Liver (tissue), 9 donors: ENCODE results near the gene CFAP74. TPM values are rescaled to one million over a fixed set of nuclear protein-coding genes. Genes with fewer than 3 reads are reported as not detected.

ENCODE experiments used
- DNase-seq: peaks from one replicate; pipeline ENCODE4 v3.0.0-alpha.2; 2017; ENCODE audit warnings: low spot score
- H3K27ac ChIP-seq, 2 donors: one replicate each; pipeline ENCODE4 v1.7.0; 2013; ENCODE audit warnings: inconsistent platforms in 2 of 2, low read length in 2 of 2, control low read depth in 1 of 2, low read depth in 1 of 2, mild to moderate bottlenecking in 1 of 2
- H3K27me3 ChIP-seq, 4 donors: one replicate each; pipeline versions ENCODE4 v1.6.1 to v1.7.0; 2013; ENCODE audit warnings: low read length in 3 of 4, inconsistent platforms in 1 of 4, mild to moderate bottlenecking in 1 of 4, moderate library complexity in 1 of 4; ENCODE audit not compliant: control insufficient read depth in 4 of 4, insufficient read depth in 4 of 4
- H3K36me3 ChIP-seq, 4 donors: one replicate each; pipeline versions ENCODE4 v1.6.1 to v1.7.0; 2013; ENCODE audit warnings: low read length in 3 of 4, mild to moderate bottlenecking in 3 of 4, low read depth in 1 of 4, moderate library complexity in 1 of 4; ENCODE audit not compliant: control insufficient read depth in 4 of 4, insufficient read depth in 3 of 4
- H3K4me1 ChIP-seq, 4 donors: one replicate each; pipeline versions ENCODE4 v1.6.1 to v1.7.0; 2013; ENCODE audit warnings: low read length in 3 of 4, mild to moderate bottlenecking in 3 of 4, moderate library complexity in 1 of 4; ENCODE audit not compliant: control insufficient read depth in 4 of 4, insufficient read depth in 4 of 4
- H3K4me3 ChIP-seq, 3 donors: one replicate each; pipeline versions ENCODE4 v1.6.1 to v1.7.0; 2013; ENCODE audit warnings: low read length in 3 of 3, control low read depth in 1 of 3, low read depth in 1 of 3, mild to moderate bottlenecking in 1 of 3
- H3K9ac ChIP-seq, 2 donors: one replicate each; pipeline ENCODE4 v1.7.0; 2013; ENCODE audit warnings: low read length in 2 of 2, mild to moderate bottlenecking in 2 of 2, moderate library complexity in 2 of 2, control low read depth in 1 of 2, low read depth in 1 of 2
- H3K9me3 ChIP-seq, 4 donors: one replicate each; pipeline versions ENCODE4 v1.6.1 to v1.7.0; 2013; ENCODE audit warnings: low read length in 3 of 4; ENCODE audit not compliant: control insufficient read depth in 4 of 4
- CTCF ChIP-seq: fragments of 150-350 bp; IDR thresholded peaks from 2 replicates; pipeline ENCODE4 v1.5.1; 2017; ENCODE audit warnings: improper control_type of control experiment, low read depth, low read length; ENCODE audit not compliant: missing input control
- EGR1 ChIP-seq, 2 donors: IDR thresholded peaks; 2 replicates each; pipeline ENCODE4 v1.6.1; 2016 to 2018; ENCODE audit warnings: antibody characterized with exemption in 2 of 2, low read depth in 2 of 2
- FOXA1 ChIP-seq: IDR thresholded peaks from 2 replicates; pipeline ENCODE4 v1.6.1; 2016; ENCODE audit warnings: antibody characterized with exemption
- FOXA2 ChIP-seq: IDR thresholded peaks from 2 replicates; pipeline ENCODE4 v1.6.1; 2016; ENCODE audit warnings: antibody characterized with exemption
- GABPA ChIP-seq, 2 donors: IDR thresholded peaks in 1 of 2; conservative IDR thresholded peaks in 1 of 2; 2 replicates each; pipeline ENCODE4 v1.6.1; 2016; ENCODE audit warnings: antibody characterized with exemption in 2 of 2, mild to moderate bottlenecking in 1 of 2, moderate library complexity in 1 of 2
- HNF4A ChIP-seq, 2 donors: conservative IDR thresholded peaks; 2 replicates each; pipeline ENCODE4 v1.6.1; 2016; ENCODE audit warnings: antibody characterized with exemption in 2 of 2, mild to moderate bottlenecking in 2 of 2
- HNF4G ChIP-seq: IDR thresholded peaks from 2 replicates; pipeline ENCODE4 v1.6.1; 2016; ENCODE audit warnings: antibody characterized with exemption
- JUND ChIP-seq, 2 donors: IDR thresholded peaks; 2 replicates each; pipeline ENCODE4 v1.6.1; 2016; ENCODE audit warnings: antibody characterized with exemption in 2 of 2
- MAX ChIP-seq: IDR thresholded peaks from 2 replicates; pipeline ENCODE4 v1.6.1; 2016; ENCODE audit warnings: antibody characterized with exemption
- NR2F2 ChIP-seq: IDR thresholded peaks from 2 replicates; pipeline ENCODE4 v1.6.1; 2016; ENCODE audit warnings: antibody characterized with exemption
- RXRA ChIP-seq, 2 donors: IDR thresholded peaks; 2 replicates each; pipeline ENCODE4 v1.6.1; 2017 to 2018; ENCODE audit warnings: antibody characterized with exemption in 2 of 2, mild to moderate bottlenecking in 1 of 2
- SP1 ChIP-seq: IDR thresholded peaks from 2 replicates; pipeline ENCODE4 v1.6.1; 2018; ENCODE audit warnings: antibody characterized with exemption, mild to moderate bottlenecking
- TAF1 ChIP-seq: conservative IDR thresholded peaks from 2 replicates; pipeline ENCODE4 v1.6.1; 2016; ENCODE audit warnings: antibody characterized with exemption, mild to moderate bottlenecking
- YY1 ChIP-seq: IDR thresholded peaks from 2 replicates; pipeline ENCODE4 v1.6.1; 2016; ENCODE audit warnings: antibody characterized with exemption, mild to moderate bottlenecking
- ZBTB33 ChIP-seq: IDR thresholded peaks from 2 replicates; pipeline ENCODE4 v1.6.1; 2016; ENCODE audit warnings: antibody characterized with exemption
- WGBS: extraction: QIAGEN DNeasy Blood & Tissue Kit; methylation state at CpG from one replicate; pipeline ENCODE4 v1.1.7; 2013; 5-methylcytosine and 5-hydroxymethylcytosine counted together
- polyA plus RNA-seq, 2 donors: library from polyadenylated mRNA; stranded (reverse) in 1 of 2; unstranded in 1 of 2; fragments of 200-250 nt in 1 of 2; fragments of >200 nt in 1 of 2; fragmentation: Nextera tagmentation in 1 of 2; extraction: Ambion mirVana in 1 of 2; gene quantifications; one replicate each; pipeline versions ENCODE4 v1.2.1 to v1.2.3, GENCODE V29; 2013 to 2015
- total RNA-seq, 2 donors: library from RNA; depleted of rRNA; stranded (reverse); fragments of >200 nt; gene quantifications; one replicate each; pipeline ENCODE4 v1.2.3, GENCODE V29; 2014
- TF ChIP-seq, protein P1 (sequence below): IDR thresholded peaks from 2 replicates; pipeline ENCODE4 v1.6.1; 2016; ENCODE audit warnings: antibody characterized with exemption
- TF ChIP-seq, protein P2 (sequence below): IDR thresholded peaks from 2 replicates; pipeline ENCODE4 v1.6.1; 2016; ENCODE audit warnings: antibody characterized with exemption, mild to moderate bottlenecking
- donor health status: healthy.
- donor health status: healthy.
- donor health status: healthy.
- donor health status: healthy.
- donor health status: healthy.

Gene CFAP74
- total and polyA plus RNA-seq, 4 donors: under 0.01 to 0.31 TPM; not detected in 2

- TF ChIP-seq MAX (no peak), HNF4G (no peak), TAF1 (no peak), FOXA1 (no peak), RXRA (IDR thresholded peaks at IDR 0.05) (no peak), EGR1 (IDR thresholded peaks at IDR 0.05; ENCODE audit: low read depth in 2 of 2) (no peak), CTCF (no peak), FOXA2 (no peak), GABPA (IDR thresholded peaks at IDR 0.05 in 1 of 2, conservative IDR thresholded peaks at IDR 0.05 in 1 of 2) (no peak), HNF4A (conservative IDR thresholded peaks at IDR 0.05) (no peak), JUND (IDR thresholded peaks at IDR 0.05) (no peak), NR2F2 (no peak), ZBTB33 (no peak), YY1 (no peak), SP1 (no peak)
- TF ChIP-seq, protein P1, sequence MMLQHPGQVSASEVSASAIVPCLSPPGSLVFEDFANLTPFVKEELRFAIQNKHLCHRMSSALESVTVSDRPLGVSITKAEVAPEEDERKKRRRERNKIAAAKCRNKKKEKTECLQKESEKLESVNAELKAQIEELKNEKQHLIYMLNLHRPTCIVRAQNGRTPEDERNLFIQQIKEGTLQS: no peak
- TF ChIP-seq, protein P2, sequence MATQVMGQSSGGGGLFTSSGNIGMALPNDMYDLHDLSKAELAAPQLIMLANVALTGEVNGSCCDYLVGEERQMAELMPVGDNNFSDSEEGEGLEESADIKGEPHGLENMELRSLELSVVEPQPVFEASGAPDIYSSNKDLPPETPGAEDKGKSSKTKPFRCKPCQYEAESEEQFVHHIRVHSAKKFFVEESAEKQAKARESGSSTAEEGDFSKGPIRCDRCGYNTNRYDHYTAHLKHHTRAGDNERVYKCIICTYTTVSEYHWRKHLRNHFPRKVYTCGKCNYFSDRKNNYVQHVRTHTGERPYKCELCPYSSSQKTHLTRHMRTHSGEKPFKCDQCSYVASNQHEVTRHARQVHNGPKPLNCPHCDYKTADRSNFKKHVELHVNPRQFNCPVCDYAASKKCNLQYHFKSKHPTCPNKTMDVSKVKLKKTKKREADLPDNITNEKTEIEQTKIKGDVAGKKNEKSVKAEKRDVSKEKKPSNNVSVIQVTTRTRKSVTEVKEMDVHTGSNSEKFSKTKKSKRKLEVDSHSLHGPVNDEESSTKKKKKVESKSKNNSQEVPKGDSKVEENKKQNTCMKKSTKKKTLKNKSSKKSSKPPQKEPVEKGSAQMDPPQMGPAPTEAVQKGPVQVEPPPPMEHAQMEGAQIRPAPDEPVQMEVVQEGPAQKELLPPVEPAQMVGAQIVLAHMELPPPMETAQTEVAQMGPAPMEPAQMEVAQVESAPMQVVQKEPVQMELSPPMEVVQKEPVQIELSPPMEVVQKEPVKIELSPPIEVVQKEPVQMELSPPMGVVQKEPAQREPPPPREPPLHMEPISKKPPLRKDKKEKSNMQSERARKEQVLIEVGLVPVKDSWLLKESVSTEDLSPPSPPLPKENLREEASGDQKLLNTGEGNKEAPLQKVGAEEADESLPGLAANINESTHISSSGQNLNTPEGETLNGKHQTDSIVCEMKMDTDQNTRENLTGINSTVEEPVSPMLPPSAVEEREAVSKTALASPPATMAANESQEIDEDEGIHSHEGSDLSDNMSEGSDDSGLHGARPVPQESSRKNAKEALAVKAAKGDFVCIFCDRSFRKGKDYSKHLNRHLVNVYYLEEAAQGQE: no peak
- Histone ChIP-seq H3K9ac (no peak overlapping the region), H3K36me3 (no peaks in the 10 kb centered on the region), H3K27ac (no peak overlapping the region), H3K4me1 (no peaks in the 10 kb centered on the region), H3K27me3 (no peaks in the 10 kb centered on the region), H3K9me3 (peaks cover 0 to 1% (median 0%) of the 10 kb centered on the region in 4 donors), H3K4me3 (no peak overlapping the region)
- WGBS: 72% methylated on average over 14 of the region's 14 CpGs
- no peak for DNase-seq
Measured at GRCh38 chr1:1955621-1956094, 47.9 kb downstream of the CFAP74 start.
